Measurements from ENCODE around the gene CARTPT. TPM values are rescaled to one million over a fixed set of nuclear protein-coding genes. Genes with fewer than 3 reads are reported as not detected.

Gene CARTPT
- total RNA-seq, 4 donors from 2014 or later, result not detected

DNA sequence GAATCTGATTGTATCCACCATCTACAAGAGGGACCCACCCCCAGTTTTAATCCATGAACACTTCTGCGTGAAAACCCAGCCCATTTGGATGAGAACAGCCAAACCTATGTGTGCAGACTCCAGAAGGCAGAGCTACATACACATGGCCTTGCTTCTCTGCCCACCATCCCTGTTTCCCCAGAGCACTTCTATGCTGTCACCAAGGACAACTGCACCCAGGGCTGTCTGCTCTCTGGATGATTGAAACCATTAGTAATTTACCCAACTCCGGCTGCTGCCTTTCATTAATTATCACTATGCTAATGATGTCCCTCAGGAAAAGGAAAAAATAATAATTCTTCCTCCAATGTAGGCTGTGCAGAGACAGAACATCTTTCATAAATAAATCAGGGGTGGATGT lies 8.9 kb downstream of the CARTPT start:
- in situ Hi-C loops (cut with MboI; ENCODE audit: low sequenced_read_pairs in 4 of 4) (no loop called here), intact Hi-C loops (cut with DNase I; ENCODE audit: low total_unique reads) (no loop called here)
- Histone ChIP-seq H3K4me3 (no peak overlapping the region), H3K9me3 (no peaks in the 10 kb centered on the region), H3K27me3 (peaks cover 0 to 6% (median 2%) of the 10 kb centered on the region in 3 donors), H3K36me3 (no peaks in the 10 kb centered on the region), H3K4me1 (no peaks in the 10 kb centered on the region), H3K27ac (no peak overlapping the region)
- ATAC-seq (no peak), DNase-seq (no peak)
- no peak for TF ChIP-seq POLR2A (IDR thresholded peaks at IDR 0.05)
- TF ChIP-seq, protein P1, sequence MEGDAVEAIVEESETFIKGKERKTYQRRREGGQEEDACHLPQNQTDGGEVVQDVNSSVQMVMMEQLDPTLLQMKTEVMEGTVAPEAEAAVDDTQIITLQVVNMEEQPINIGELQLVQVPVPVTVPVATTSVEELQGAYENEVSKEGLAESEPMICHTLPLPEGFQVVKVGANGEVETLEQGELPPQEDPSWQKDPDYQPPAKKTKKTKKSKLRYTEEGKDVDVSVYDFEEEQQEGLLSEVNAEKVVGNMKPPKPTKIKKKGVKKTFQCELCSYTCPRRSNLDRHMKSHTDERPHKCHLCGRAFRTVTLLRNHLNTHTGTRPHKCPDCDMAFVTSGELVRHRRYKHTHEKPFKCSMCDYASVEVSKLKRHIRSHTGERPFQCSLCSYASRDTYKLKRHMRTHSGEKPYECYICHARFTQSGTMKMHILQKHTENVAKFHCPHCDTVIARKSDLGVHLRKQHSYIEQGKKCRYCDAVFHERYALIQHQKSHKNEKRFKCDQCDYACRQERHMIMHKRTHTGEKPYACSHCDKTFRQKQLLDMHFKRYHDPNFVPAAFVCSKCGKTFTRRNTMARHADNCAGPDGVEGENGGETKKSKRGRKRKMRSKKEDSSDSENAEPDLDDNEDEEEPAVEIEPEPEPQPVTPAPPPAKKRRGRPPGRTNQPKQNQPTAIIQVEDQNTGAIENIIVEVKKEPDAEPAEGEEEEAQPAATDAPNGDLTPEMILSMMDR (IDR thresholded peaks at IDR 0.05 in 4 of 5, conservative IDR thresholded peaks at IDR 0.05 in 1 of 5), result no peak

DNA sequence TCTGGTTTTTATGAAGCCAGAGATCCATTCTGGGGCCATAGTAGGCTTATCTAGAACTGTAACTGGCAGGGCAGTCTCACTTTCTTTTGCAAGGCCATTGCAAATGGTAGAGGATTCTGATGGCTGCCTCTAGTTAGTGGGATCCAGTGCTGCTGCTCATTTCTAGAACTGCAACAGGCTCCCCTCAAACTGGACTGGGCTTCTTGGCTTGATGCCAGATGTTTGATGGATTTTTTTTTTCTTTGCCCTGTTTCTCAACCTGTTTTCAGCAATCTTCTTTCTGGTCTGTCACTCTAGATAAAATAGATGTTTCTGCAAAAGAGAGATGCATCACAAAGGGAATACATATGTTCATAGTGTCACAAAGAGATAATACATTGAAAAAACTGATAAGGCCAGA lies 11.9 kb downstream of the CARTPT start:
- H3K4me1 ChIP-seq, result no peaks in the 10 kb centered on the region
- H3K4me3 ChIP-seq, result no peak overlapping the region
- H3K27me3 ChIP-seq, result peaks cover 0 to 2% (median 0%) of the 10 kb centered on the region in 3 donors
- DNase-seq, result no peak
- H3K27ac ChIP-seq, result no peak overlapping the region
- no peaks in the 10 kb centered on the region for H3K9me3 ChIP-seq
- H3K36me3 ChIP-seq, result no peaks in the 10 kb centered on the region
- intact Hi-C loops (cut with DNase I; ENCODE audit: low total_unique reads) (no loop called here), in situ Hi-C loops (cut with MboI; ENCODE audit: low sequenced_read_pairs in 4 of 4) (no loop called here)
- ATAC-seq, result no peak
- TF ChIP-seq, protein P1 (IDR thresholded peaks at IDR 0.05 in 4 of 5, conservative IDR thresholded peaks at IDR 0.05 in 1 of 5), result no peak
- no peak for TF ChIP-seq POLR2A (IDR thresholded peaks at IDR 0.05)

DNA sequence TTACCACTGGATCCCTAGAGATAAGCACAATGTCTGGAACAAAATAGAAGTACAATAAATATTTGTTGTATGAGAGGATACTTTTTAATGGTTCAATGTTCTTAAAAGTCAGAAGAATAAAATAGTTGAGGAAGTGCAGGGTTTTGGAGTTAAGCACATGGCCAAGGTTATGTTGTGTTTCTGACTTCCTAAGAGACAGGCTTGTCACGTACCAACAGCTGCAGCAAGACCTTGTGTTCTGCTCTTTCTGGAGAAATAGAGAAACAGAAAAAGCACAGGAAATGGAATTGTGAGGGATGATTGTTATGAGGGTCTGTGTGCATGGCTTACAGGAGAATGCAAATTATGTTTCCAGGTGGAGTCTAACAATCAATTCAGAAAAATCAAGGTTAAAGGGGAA lies 12.9 kb downstream of the CARTPT start:
- no peak overlapping the region for H3K27ac ChIP-seq
- no peaks in the 10 kb centered on the region for H3K36me3 ChIP-seq
- intact Hi-C loops (cut with DNase I; ENCODE audit: low total_unique reads), result no loop called here
- no peaks in the 10 kb centered on the region for H3K27me3 ChIP-seq
- H3K4me1 ChIP-seq, result no peaks in the 10 kb centered on the region
- DNase-seq (no peak), ATAC-seq (no peak)
- TF ChIP-seq, protein P1 (IDR thresholded peaks at IDR 0.05 in 4 of 5, conservative IDR thresholded peaks at IDR 0.05 in 1 of 5), result no peak
- no peak for TF ChIP-seq POLR2A (IDR thresholded peaks at IDR 0.05)
- H3K4me3 ChIP-seq, result no peak overlapping the region
- no peaks in the 10 kb centered on the region for H3K9me3 ChIP-seq
- in situ Hi-C loops (cut with MboI; ENCODE audit: low sequenced_read_pairs in 4 of 4), result no loop called here

DNA sequence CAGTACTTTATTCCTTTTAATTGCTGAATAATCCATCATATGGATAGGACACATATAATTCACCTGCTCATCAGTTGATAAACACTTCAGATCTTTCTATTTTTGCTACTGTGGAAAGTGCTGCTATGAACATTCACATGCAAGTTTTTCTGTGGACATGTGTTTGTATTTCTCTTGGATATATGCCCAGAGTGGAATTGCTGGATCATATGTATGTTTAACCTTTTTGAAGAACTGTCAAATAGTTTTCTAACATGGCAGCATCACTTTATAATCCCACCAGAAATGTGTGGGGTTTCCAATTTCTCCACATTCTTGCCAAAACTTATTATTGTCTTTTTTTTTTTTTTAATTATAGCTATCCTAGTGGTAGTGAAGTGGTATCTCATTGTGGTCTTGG lies 15.1 kb downstream of the CARTPT start:
- Histone ChIP-seq H3K36me3 (no peaks in the 10 kb centered on the region), H3K4me1 (no peaks in the 10 kb centered on the region), H3K27me3 (no peaks in the 10 kb centered on the region), H3K4me3 (no peak overlapping the region), H3K27ac (no peak overlapping the region), H3K9me3 (no peaks in the 10 kb centered on the region)
- ATAC-seq (no peak), DNase-seq (no peak)
- in situ Hi-C loops (cut with MboI; ENCODE audit: low sequenced_read_pairs in 4 of 4), result no loop called here
- TF ChIP-seq, protein P1 (IDR thresholded peaks at IDR 0.05 in 4 of 5, conservative IDR thresholded peaks at IDR 0.05 in 1 of 5), result no peak
- TF ChIP-seq POLR2A (IDR thresholded peaks at IDR 0.05), result no peak
- intact Hi-C loops (cut with DNase I; ENCODE audit: low total_unique reads), result no loop called here

DNA sequence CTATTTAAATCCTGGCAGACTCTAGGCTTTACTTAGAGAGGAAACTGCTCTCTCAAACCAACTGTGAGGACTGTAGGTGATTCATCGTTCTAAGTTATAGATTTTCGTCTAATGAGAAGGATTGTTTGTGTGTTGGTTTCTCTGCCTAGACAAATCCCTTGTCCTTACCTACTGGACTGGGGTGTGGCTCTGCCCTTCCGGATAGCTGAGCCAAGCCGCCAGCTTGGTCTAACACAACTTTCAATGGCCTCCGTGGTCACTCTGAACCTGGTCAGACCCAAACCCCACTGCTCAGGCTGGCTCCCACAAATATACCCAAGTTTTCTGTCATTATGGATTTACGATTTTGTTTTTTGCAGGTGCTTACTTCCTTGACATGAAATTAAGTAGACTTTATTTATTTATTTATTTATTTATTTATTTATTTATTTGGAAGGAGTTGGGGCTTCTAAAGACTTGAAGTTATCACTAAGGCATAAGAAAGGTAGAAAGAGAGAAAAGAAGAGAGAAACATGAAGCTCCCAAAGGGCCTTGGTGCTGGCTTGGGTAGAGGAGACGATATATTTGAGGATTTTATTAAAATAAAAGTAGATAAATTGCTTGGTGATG lies 19.0 kb downstream of the CARTPT start:
- ATAC-seq (no peak), DNase-seq (no peak)
- H3K4me1 ChIP-seq, result no peaks in the 10 kb centered on the region
- H3K36me3 ChIP-seq, result no peaks in the 10 kb centered on the region
- intact Hi-C loops (cut with DNase I; ENCODE audit: low total_unique reads) (no loop called here), in situ Hi-C loops (cut with MboI; ENCODE audit: low sequenced_read_pairs in 4 of 4) (no loop called here)
- TF ChIP-seq, protein P1 (IDR thresholded peaks at IDR 0.05 in 4 of 5, conservative IDR thresholded peaks at IDR 0.05 in 1 of 5), result no peak
- TF ChIP-seq POLR2A (IDR thresholded peaks at IDR 0.05), result no peak
- H3K27me3 ChIP-seq, result no peaks in the 10 kb centered on the region
- H3K27ac ChIP-seq, result no peak overlapping the region
- no peaks in the 10 kb centered on the region for H3K9me3 ChIP-seq
- no peak overlapping the region for H3K4me3 ChIP-seq
